Measurements from ENCODE around the gene TMEM50A. TPM values are rescaled to one million over a fixed set of nuclear protein-coding genes. Genes with fewer than 3 reads are reported as not detected.

The TMEM50A gene
- total and polyA plus RNA-seq, 2 of the 13 experiments (the other 11 are each of a cell fraction or from before 2014, with no cell fraction given): 51.2 to 61.2 TPM

GRCh38 chr1:25338188-25338981 lies at the start of gene TMEM50A (continued):
- TF ChIP-seq CREB3 (CRISPR knock-in tag; IDR thresholded peaks at IDR 0.05): no peak
- TF ChIP-seq ZNF660 (CRISPR knock-in tag; IDR thresholded peaks at IDR 0.05; ENCODE audit: borderline replicate concordance, low read depth): no peak
- no peak for TF ChIP-seq E2F2 (CRISPR knock-in tag; IDR thresholded peaks at IDR 0.05; ENCODE audit: borderline replicate concordance)
- TF ChIP-seq ZBTB49 (CRISPR knock-in tag; IDR thresholded peaks at IDR 0.05; ENCODE audit: borderline replicate concordance): no peak
- 0 out of 2 replicates have a peak, but pooled peaks have one; percentile 38 for TF ChIP-seq ARHGAP35 (CRISPR knock-in tag; IDR thresholded peaks at IDR 0.05; ENCODE audit: borderline replicate concordance)
- no peak for TF ChIP-seq ZNF513 (CRISPR knock-in tag; conservative IDR thresholded peaks at IDR 0.05)
- TF ChIP-seq ZNF749 (CRISPR knock-in tag; IDR thresholded peaks at IDR 0.05; ENCODE audit: borderline replicate concordance): peak; percentile 74; the same call in 1 of the 2 replicates
- no peak for TF ChIP-seq ZNF557 (CRISPR knock-in tag; IDR thresholded peaks at IDR 0.05)
- peak; percentile 73 for TF ChIP-seq HOXA5 (CRISPR knock-in tag; IDR thresholded peaks at IDR 0.05)
- TF ChIP-seq ZBED4 (CRISPR knock-in tag; IDR thresholded peaks at IDR 0.05; ENCODE audit: borderline replicate concordance): peak; percentile 56; the same call in 1 of the 2 replicates
- TF ChIP-seq ZNF879 (CRISPR knock-in tag; IDR thresholded peaks at IDR 0.05): no peak
- TF ChIP-seq PLRG1 (conservative IDR thresholded peaks at IDR 0.05): no peak
- TF ChIP-seq MAFK (conservative IDR thresholded peaks at IDR 0.05 in 1 of 2, IDR thresholded peaks at IDR 0.05 in 1 of 2; ENCODE audit: low read length in 2 of 2): no peak
- TF ChIP-seq PRDM4 (CRISPR knock-in tag; IDR thresholded peaks at IDR 0.05; ENCODE audit: borderline replicate concordance): no peak
